Activated CD4-positive, alpha-beta memory T cell treated with anti-CD3 and anti-CD28 coated beads, Interleukin-2, amount 10 ng/mL, durations not matched to agents 7 days and 5 days (primary cell): ENCODE results near the gene ADD3. TPM values are rescaled to one million over a fixed set of nuclear protein-coding genes. Genes with fewer than 3 reads are reported as not detected.
A peak's percentile ranks its signal among the peaks of the same experiment; 100 is the strongest.
"Not testable (repeated sequence)": the region's sequence is repeated elsewhere in the genome, so short reads cannot be mapped to it uniquely, and the experiment has no call there.

Experiments used
- CTCF ChIA-PET: fragments of 350-600 bp; sonication (Branson Sonifier 250); formaldehyde crosslinking; loops from one replicate; lab custom pipeline; 2021; ENCODE audit warnings: antibody characterized with exemption, inconsistent platforms; lab: Charles Lee
- POLR2A ChIA-PET: fragments of 350-600 bp; sonication (Branson Sonifier 250); formaldehyde crosslinking; loops from one replicate; lab custom pipeline; 2021; ENCODE audit warnings: antibody characterized with exemption; lab: Charles Lee
- DNase-seq: peaks from one replicate; pipeline ENCODE4 v3.0.0-alpha.2; 2020
- H3K27ac Mint-ChIP-seq: one replicate; pipeline ENCODE4 v1.8.0; 2021; ENCODE audit warnings: mild to moderate bottlenecking, mixed read lengths
- H3K27me3 Mint-ChIP-seq: one replicate; pipeline ENCODE4 v1.8.0; 2021; ENCODE audit warnings: mixed read lengths
- H3K36me3 Mint-ChIP-seq: one replicate; pipeline ENCODE4 v1.8.0; 2021; ENCODE audit warnings: low read depth, mixed read lengths
- H3K4me1 Mint-ChIP-seq: one replicate; pipeline ENCODE4 v1.8.0; 2021; ENCODE audit warnings: mixed read lengths
- H3K4me3 Mint-ChIP-seq: one replicate; pipeline ENCODE4 v1.8.0; 2021; ENCODE audit warnings: mild to moderate bottlenecking, mixed read lengths
- H3K9me3 Mint-ChIP-seq: one replicate; pipeline ENCODE4 v1.8.0; 2021; ENCODE audit warnings: mixed read lengths
- total RNA-seq, 2 experiments: library from RNA; stranded (reverse); gene quantifications; one replicate each; pipeline ENCODE4 v1.2.3, GENCODE V29; 2021

Gene ADD3
- total RNA-seq, 2 experiments from 2014 or later, result 400 to 401 TPM

- Mint-ChIP-seq H3K27me3 (no peaks in the 10 kb centered on the region), H3K36me3 (peaks cover 49% of the 10 kb centered on the region), H3K27ac (no peak overlapping the region), H3K4me1 (peaks cover 44% of the 10 kb centered on the region), H3K9me3 (peaks cover 22% of the 10 kb centered on the region), H3K4me3 (no peak overlapping the region)
- POLR2A ChIA-PET, result interaction anchor here (0.8 to 1.7 kb wide), 3 partner anchors 9 to 37 kb away, joined by 3 to 6 read pairs (median 4); no protein-coding TSS in a partner anchor
- no peak for DNase-seq
- CTCF ChIA-PET, result interaction anchor here (0.6 to 1.9 kb wide), 4 partner anchors 29 to 160 kb away, joined by 3 to 5 read pairs (median 4); no protein-coding TSS in a partner anchor
Measured at GRCh38 chr10:110044681-110045080, 36.9 kb downstream of the ADD3 start.

- peaks cover 44% of the 10 kb centered on the region for H3K4me1 Mint-ChIP-seq
- peaks cover 27% of the 10 kb centered on the region for H3K9me3 Mint-ChIP-seq
- H3K27ac Mint-ChIP-seq, result peak overlapping the region; percentile 4
- H3K36me3 Mint-ChIP-seq, result peaks cover 59% of the 10 kb centered on the region
- ChIA-PET POLR2A (interaction anchor here (0.6 to 1.7 kb wide), 4 partner anchors 13 to 38 kb away, joined by 3 to 6 read pairs (median 4); no protein-coding TSS in a partner anchor), CTCF (interaction anchor here (1.9 kb wide), 3 partner anchors 9 to 161 kb away, joined by 5 to 8 read pairs (median 6); no protein-coding TSS in a partner anchor)
- DNase-seq, result no peak
- H3K27me3 Mint-ChIP-seq, result no peaks in the 10 kb centered on the region
- H3K4me3 Mint-ChIP-seq, result no peak overlapping the region
Measured at GRCh38 chr10:110045772-110046171, 38.0 kb downstream of the ADD3 start.

DNA sequence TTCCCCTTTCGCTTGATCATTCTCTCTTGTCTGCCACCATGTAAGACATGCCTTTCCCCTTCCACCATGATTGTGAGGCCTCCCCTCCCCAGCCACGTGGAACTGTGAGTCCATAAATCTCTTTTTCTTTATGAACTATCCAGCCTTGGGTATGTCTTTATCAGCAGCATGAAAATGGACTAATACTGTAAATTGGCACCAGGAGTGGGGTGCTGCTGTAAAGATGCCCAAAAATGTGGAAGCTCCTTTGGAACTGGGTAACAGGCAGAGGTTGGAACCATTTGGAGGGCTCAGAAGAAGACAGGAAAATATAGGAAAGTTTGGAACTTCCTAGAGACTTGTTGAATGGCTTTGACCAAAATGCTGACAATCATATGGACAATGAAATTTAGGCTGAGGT is 40.4 kb downstream of the ADD3 start:
- not testable (repeated sequence) for DNase-seq, H3K27me3 Mint-ChIP-seq, H3K4me3 Mint-ChIP-seq, H3K27ac Mint-ChIP-seq
- peaks cover 47% of the 10 kb centered on the region for H3K4me1 Mint-ChIP-seq
- peaks cover 27% of the 10 kb centered on the region for H3K9me3 Mint-ChIP-seq
- H3K36me3 Mint-ChIP-seq, result peaks cover 59% of the 10 kb centered on the region
- POLR2A ChIA-PET, result interaction anchor here (1.1 to 1.9 kb wide), 2 partner anchors 11 to 20 kb away, joined by 3 to 6 read pairs; no protein-coding TSS in a partner anchor
- CTCF ChIA-PET, result interaction anchor here (1.1 kb wide), 1 partner anchor 20 kb away, joined by 3 read pairs; no protein-coding TSS in a partner anchor

DNA sequence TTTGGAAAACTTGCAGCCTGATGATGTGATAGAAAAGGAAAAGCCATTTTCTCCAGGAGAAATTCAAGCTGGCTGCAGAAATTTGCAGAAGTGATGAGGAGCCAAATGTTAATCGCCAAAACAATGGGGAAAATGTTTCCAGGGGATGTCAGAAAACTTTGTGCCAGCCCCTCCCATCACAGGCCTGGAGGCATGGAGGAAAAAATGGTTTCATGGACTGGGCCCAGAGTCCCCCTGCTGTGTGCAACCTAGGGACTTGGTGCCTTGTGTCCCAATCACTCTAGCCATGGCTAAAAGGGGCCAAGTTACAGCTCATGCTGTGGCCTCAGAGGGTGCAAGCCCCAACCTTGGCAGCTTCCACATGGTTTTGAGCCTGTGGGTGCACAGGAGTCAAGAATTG is 41.0 kb downstream of the ADD3 start:
- Mint-ChIP-seq H3K4me1 (peaks cover 42% of the 10 kb centered on the region), H3K9me3 (peaks cover 27% of the 10 kb centered on the region), H3K27ac (no peak overlapping the region), H3K27me3 (no peaks in the 10 kb centered on the region), H3K4me3 (no peak overlapping the region), H3K36me3 (peaks cover 53% of the 10 kb centered on the region)
- no peak for DNase-seq
- CTCF ChIA-PET, result no interaction called here
- POLR2A ChIA-PET, result interaction anchor here (1.0 to 1.9 kb wide), 2 partner anchors 10 to 14 kb away, joined by 4 to 6 read pairs; no protein-coding TSS in a partner anchor

DNA sequence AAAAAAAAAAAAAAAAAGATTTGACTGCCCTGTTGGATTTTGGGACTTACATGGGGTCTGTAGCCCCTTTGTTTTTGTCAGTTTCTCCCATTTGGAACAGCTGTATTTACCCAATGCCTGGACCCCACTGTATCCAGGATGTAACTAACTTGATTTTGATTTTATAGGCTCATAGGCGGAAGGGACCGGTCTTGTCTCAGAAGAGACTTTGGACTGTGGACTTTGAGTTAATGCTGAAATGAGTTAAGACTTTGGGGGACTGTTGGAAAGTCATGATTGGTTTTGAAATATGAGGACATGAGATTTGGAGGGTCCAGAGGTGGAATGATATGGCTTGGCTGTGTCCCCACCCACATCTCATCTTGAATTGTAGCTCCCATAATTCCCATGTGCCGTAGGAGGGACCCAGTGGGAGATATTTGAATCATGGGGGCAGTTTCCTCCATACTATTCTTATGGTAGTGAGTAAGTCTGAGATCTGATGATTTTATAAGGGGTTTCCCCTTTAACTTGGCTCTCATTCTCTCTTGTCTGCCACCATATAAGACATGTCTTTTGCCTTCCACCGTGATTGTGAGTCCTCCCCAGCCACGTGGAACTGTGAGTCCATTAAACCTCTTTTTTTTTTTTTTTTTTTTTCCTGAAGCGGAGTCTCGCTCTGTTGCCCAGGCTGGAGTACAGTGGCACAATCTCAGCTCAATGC is 42.3 kb downstream of the ADD3 start:
- Mint-ChIP-seq H3K4me1 (peaks cover 39% of the 10 kb centered on the region), H3K9me3 (peaks cover 24% of the 10 kb centered on the region), H3K36me3 (peaks cover 49% of the 10 kb centered on the region)
- H3K27ac Mint-ChIP-seq, CTCF ChIA-PET, H3K27me3 Mint-ChIP-seq, DNase-seq, H3K4me3 Mint-ChIP-seq: not testable (repeated sequence)
- POLR2A ChIA-PET, result interaction anchor here (1.0 kb wide), 1 partner anchor 13 kb away, joined by 4 read pairs; no protein-coding TSS in a partner anchor

DNA sequence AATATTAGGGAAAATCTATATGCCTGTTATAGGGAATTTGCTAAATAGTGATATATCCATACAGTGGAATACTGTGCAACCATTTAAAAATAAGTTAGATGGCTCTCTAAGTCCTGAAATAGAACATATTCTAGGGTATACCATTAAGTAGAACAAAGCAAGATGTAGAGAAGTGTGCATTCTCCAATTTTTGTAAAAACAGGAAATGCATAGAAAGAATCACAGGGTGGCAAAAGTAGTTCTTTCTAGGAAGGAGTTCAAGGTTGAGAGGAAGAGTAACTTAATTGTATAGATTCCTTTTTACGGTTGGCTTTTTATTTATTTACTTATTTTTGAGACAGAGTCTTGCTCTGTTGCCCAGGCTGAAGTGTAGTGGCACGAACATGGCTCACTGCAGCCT is 43.7 kb downstream of the ADD3 start:
- Mint-ChIP-seq H3K9me3 (peaks cover 22% of the 10 kb centered on the region), H3K27me3 (no peaks in the 10 kb centered on the region), H3K4me1 (peaks cover 43% of the 10 kb centered on the region), H3K4me3 (no peak overlapping the region), H3K36me3 (peaks cover 46% of the 10 kb centered on the region), H3K27ac (no peak overlapping the region)
- ChIA-PET CTCF (no interaction called here), POLR2A (interaction anchor here (1.7 kb wide), 1 partner anchor 25 kb away, joined by 4 read pairs; no protein-coding TSS in a partner anchor)
- DNase-seq, result no peak

- ChIA-PET POLR2A (interaction anchor here (0.8 to 1.9 kb wide), 5 partner anchors 15 to 44 kb away, joined by 3 to 5 read pairs (median 3); no protein-coding TSS in a partner anchor), CTCF (interaction anchor here (1.6 kb wide), 1 partner anchor 15 kb away, joined by 4 read pairs; no protein-coding TSS in a partner anchor)
- Mint-ChIP-seq H3K4me1 (peaks cover 58% of the 10 kb centered on the region), H3K27ac (no peak overlapping the region), H3K9me3 (peaks cover 17% of the 10 kb centered on the region), H3K4me3 (no peak overlapping the region), H3K36me3 (peaks cover 35% of the 10 kb centered on the region), H3K27me3 (no peaks in the 10 kb centered on the region)
- no peak for DNase-seq
Measured at GRCh38 chr10:110052916-110053315, 45.1 kb downstream of the ADD3 start.

GRCh38 chr10:110056822-110057221 is 49.0 kb downstream of the ADD3 start:
- H3K4me3 Mint-ChIP-seq, result no peak overlapping the region
- H3K27ac Mint-ChIP-seq, result no peak overlapping the region
- peaks cover 73% of the 10 kb centered on the region for H3K4me1 Mint-ChIP-seq
- POLR2A ChIA-PET, result interaction anchor here (1.7 to 4.6 kb wide), 5 partner anchors 12 to 47 kb away, joined by 4 to 60 read pairs (median 17); no protein-coding TSS in a partner anchor
- no peaks in the 10 kb centered on the region for H3K9me3 Mint-ChIP-seq
- H3K27me3 Mint-ChIP-seq, result no peaks in the 10 kb centered on the region
- no peak for DNase-seq
- CTCF ChIA-PET, result interaction anchor here (0.6 to 2.7 kb wide), 5 partner anchors 11 to 42 kb away, joined by 4 to 13 read pairs (median 9); no protein-coding TSS in a partner anchor
- peaks cover 15% of the 10 kb centered on the region for H3K36me3 Mint-ChIP-seq

GRCh38 chr10:110057456-110057855 is 49.7 kb downstream of the ADD3 start:
- ChIA-PET POLR2A (interaction anchor here (0.6 to 4.6 kb wide), 12 partner anchors 12 to 64 kb away, joined by 3 to 60 read pairs (median 5); no protein-coding TSS in a partner anchor), CTCF (interaction anchor here (1.0 to 2.6 kb wide), 6 partner anchors 11 to 173 kb away, joined by 3 to 13 read pairs (median 4); no protein-coding TSS in a partner anchor)
- no peaks in the 10 kb centered on the region for H3K27me3 Mint-ChIP-seq
- H3K4me1 Mint-ChIP-seq, result peaks cover 73% of the 10 kb centered on the region
- H3K27ac Mint-ChIP-seq, result peak overlapping the region; percentile 76
- H3K36me3 Mint-ChIP-seq, result peaks cover 16% of the 10 kb centered on the region
- peak overlapping the region; percentile 1 for H3K4me3 Mint-ChIP-seq
- DNase-seq, result no peak
- no peaks in the 10 kb centered on the region for H3K9me3 Mint-ChIP-seq

GRCh38 chr10:110058212-110058611 is 50.4 kb downstream of the ADD3 start:
- POLR2A ChIA-PET, result interaction anchor here (1.0 to 4.6 kb wide), 14 partner anchors 10 to 64 kb away, joined by 4 to 60 read pairs (median 6); no protein-coding TSS in a partner anchor
- H3K4me3 Mint-ChIP-seq, result peak overlapping the region; percentile 59

DNA sequence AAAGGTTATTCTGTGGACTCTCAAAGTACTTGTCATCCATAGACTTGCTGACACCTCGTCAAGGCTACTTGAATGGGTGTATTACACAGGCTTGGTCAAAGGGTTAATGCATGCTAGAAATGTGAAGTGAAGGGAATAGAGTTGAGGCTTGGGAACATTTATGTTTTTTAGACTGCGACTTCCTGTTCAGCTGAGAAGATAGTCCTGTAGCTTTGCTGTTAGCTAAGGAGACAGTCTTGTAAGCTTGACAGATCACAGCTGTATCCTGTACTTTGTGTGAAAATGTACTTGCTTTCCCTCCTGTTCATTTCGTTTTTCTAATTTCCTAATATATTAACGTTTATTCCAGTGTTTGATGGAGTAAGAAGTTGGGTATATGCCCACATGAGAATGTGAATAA is 52.1 kb downstream of the ADD3 start:
- Mint-ChIP-seq H3K36me3 (peaks cover 19% of the 10 kb centered on the region), H3K27me3 (no peaks in the 10 kb centered on the region), H3K9me3 (no peaks in the 10 kb centered on the region), H3K4me3 (no peak overlapping the region), H3K4me1 (peaks cover 85% of the 10 kb centered on the region), H3K27ac (peak overlapping the region; percentile 17)
- no peak for DNase-seq
- ChIA-PET POLR2A (interaction anchor here (1.0 to 4.6 kb wide), 5 partner anchors 9 to 51 kb away, joined by 3 to 60 read pairs (median 6); no protein-coding TSS in a partner anchor), CTCF (no interaction called here)

More at GRCh38 chr10:110058212-110058611, 50.4 kb downstream of the ADD3 start:
- DNase-seq, result no peak
- Mint-ChIP-seq H3K27ac (peak overlapping the region; percentile 76), H3K4me1 (peaks cover 76% of the 10 kb centered on the region), H3K9me3 (no peaks in the 10 kb centered on the region), H3K27me3 (no peaks in the 10 kb centered on the region), H3K36me3 (peaks cover 22% of the 10 kb centered on the region)
- CTCF ChIA-PET, result interaction anchor here (1.0 to 2.6 kb wide), 7 partner anchors 10 to 174 kb away, joined by 3 to 13 read pairs (median 4); no protein-coding TSS in a partner anchor

- Mint-ChIP-seq H3K36me3 (peaks cover 24% of the 10 kb centered on the region), H3K4me1 (peaks cover 85% of the 10 kb centered on the region), H3K9me3 (no peaks in the 10 kb centered on the region), H3K27me3 (no peaks in the 10 kb centered on the region), H3K4me3 (no peak overlapping the region), H3K27ac (peak overlapping the region; percentile 27)
- CTCF ChIA-PET, result interaction anchor here (0.7 to 2.0 kb wide), 2 partner anchors 178 to 241 kb away, joined by 3 to 6 read pairs; no protein-coding TSS in a partner anchor
- POLR2A ChIA-PET, result interaction anchor here (1.4 to 2.7 kb wide), 2 partner anchors 15 to 147 kb away, joined by 3 to 17 read pairs; no protein-coding TSS in a partner anchor
- DNase-seq, result no peak
Measured at GRCh38 chr10:110061687-110062086, 53.9 kb downstream of the ADD3 start.
